WTC11 (cell line): ENCODE results near the gene ARHGAP23. TPM values are rescaled to one million over a fixed set of nuclear protein-coding genes. Genes with fewer than 3 reads are reported as not detected.

Experiments used
- ATAC-seq: fragments of 200-7000 bp; cut with Tn5 transposase; 2 replicates; pipeline ENCODE4 v1.10.0; 2021; ENCODE audit warnings: mild to moderate bottlenecking, moderate library complexity
- CTCF ChIA-PET: fragments of 300-600 bp; sonication (Branson Sonifier 250); formaldehyde crosslinking; loops from one replicate; lab custom pipeline; 2021; ENCODE audit warnings: antibody characterized with exemption; lab: Charles Lee
- POLR2A ChIA-PET: fragments of 350-600 bp; sonication (Branson Sonifier 250); formaldehyde crosslinking; loops from one replicate; lab custom pipeline; 2021; ENCODE audit warnings: antibody characterized with exemption; lab: Charles Lee
- DNase-seq: peaks from one replicate; pipeline ENCODE4 v3.0.0; 2021; ENCODE audit warnings: low spot score
- H3K27ac Mint-ChIP-seq: 2 replicates; pipeline ENCODE4 v1.8.0; 2021; ENCODE audit warnings: mixed read lengths
- H3K27me3 Mint-ChIP-seq: 2 replicates; pipeline ENCODE4 v1.8.0; 2021; ENCODE audit warnings: low read depth, mild to moderate bottlenecking, moderate library complexity, mixed read lengths
- H3K36me3 Mint-ChIP-seq: 2 replicates; pipeline ENCODE4 v1.8.0; 2021; ENCODE audit warnings: mixed read lengths
- H3K4me1 Mint-ChIP-seq: 2 replicates; pipeline ENCODE4 v1.8.0; 2022; ENCODE audit warnings: mixed read lengths
- H3K4me3 Mint-ChIP-seq: 2 replicates; pipeline ENCODE4 v1.8.0; 2021; ENCODE audit warnings: mild to moderate bottlenecking, moderate library complexity, mixed read lengths
- H3K9me3 Mint-ChIP-seq: 2 replicates; pipeline ENCODE4 v1.8.0; 2021; ENCODE audit warnings: mixed read lengths
- AR ChIP-seq: fragments of 250-450 bp; sonication (Bioruptor Pico); IDR thresholded peaks from 2 replicates; pipeline ENCODE4 v1.9.0; 2021; ENCODE audit warnings: mild to moderate bottlenecking
- ATF3 ChIP-seq: sonication (generic); formaldehyde crosslinking; conservative IDR thresholded peaks from 2 replicates; pipeline ENCODE4 v1.8.1; 2022; ENCODE audit warnings: mild to moderate bottlenecking, missing genetic modification reagents
- ESRRA ChIP-seq: sonication (generic); formaldehyde crosslinking; IDR thresholded peaks from 2 replicates; pipeline ENCODE4 v1.8.1; 2022; ENCODE audit warnings: mild to moderate bottlenecking, missing genetic modification reagents, borderline replicate concordance
- HMGA2 ChIP-seq: fragments of 250-450 bp; sonication (Bioruptor Pico); IDR thresholded peaks from 2 replicates; pipeline ENCODE4 v1.4.0; 2021; ENCODE audit warnings: mild to moderate bottlenecking, moderate library complexity
- NR1H2 ChIP-seq: sonication (generic); formaldehyde crosslinking; IDR thresholded peaks from 2 replicates; pipeline ENCODE4 v1.9.0; 2021; ENCODE audit warnings: mild to moderate bottlenecking, moderate library complexity, missing genetic modification reagents
- OVOL2 ChIP-seq: fragments of 250-450 bp; sonication (Bioruptor Pico); IDR thresholded peaks from 2 replicates; pipeline ENCODE4 v1.9.0; 2021; ENCODE audit warnings: mild to moderate bottlenecking, borderline replicate concordance
- STAT6 ChIP-seq: sonication (generic); formaldehyde crosslinking; conservative IDR thresholded peaks from 2 replicates; pipeline ENCODE4 v1.8.1; 2023; ENCODE audit warnings: mild to moderate bottlenecking, low read depth, missing genetic modification reagents, moderate library complexity
- USF1 ChIP-seq: sonication (generic); formaldehyde crosslinking; IDR thresholded peaks from 2 replicates; pipeline ENCODE4 v1.8.0; 2022; ENCODE audit warnings: mild to moderate bottlenecking, missing genetic modification reagents
- ZBTB43 ChIP-seq: sonication (generic); formaldehyde crosslinking; IDR thresholded peaks from 2 replicates; pipeline ENCODE4 v1.8.1; 2023; ENCODE audit warnings: mild to moderate bottlenecking, missing genetic modification reagents
- ZNF232 ChIP-seq: sonication (generic); formaldehyde crosslinking; IDR thresholded peaks from 2 replicates; pipeline ENCODE4 v1.8.0; 2022; ENCODE audit warnings: mild to moderate bottlenecking, missing genetic modification reagents
- ZNF416 ChIP-seq: fragments of 250-450 bp; sonication (Bioruptor Pico); IDR thresholded peaks from 2 replicates; pipeline ENCODE4 v1.9.0; 2021; ENCODE audit warnings: mild to moderate bottlenecking, inconsistent platforms
- ZNF512 ChIP-seq: sonication (generic); formaldehyde crosslinking; IDR thresholded peaks from 2 replicates; pipeline ENCODE4 v1.8.1; 2022; ENCODE audit warnings: missing genetic modification reagents, borderline replicate concordance
- total RNA-seq: library from RNA; stranded (reverse); gene quantifications from 3 replicates; pipeline ENCODE4 v1.2.3, GENCODE V29; 2021

Gene ARHGAP23
- total RNA-seq, 1 experiment from 2014 or later: 66.0 TPM

GRCh38 chr17:38532451-38532850 lies 104.2 kb downstream of the ARHGAP23 start:
- Mint-ChIP-seq H3K4me3 (no peak overlapping the region), H3K4me1 (peaks cover 33% of the 10 kb centered on the region), H3K9me3 (no peaks in the 10 kb centered on the region), H3K27me3 (peaks cover 64% of the 10 kb centered on the region), H3K27ac (no peak overlapping the region), H3K36me3 (no peaks in the 10 kb centered on the region)
- DNase-seq (no peak), ATAC-seq (no peak)
- ChIA-PET CTCF (interaction anchor here (0.6 to 19.6 kb wide), 3 partner anchors 24 to 62 kb away, joined by 4 to 341 read pairs (median 10); no protein-coding TSS in a partner anchor), POLR2A (interaction anchor here (0.5 kb wide), 1 partner anchor 112 kb away, joined by 3 read pairs; no protein-coding TSS in a partner anchor)
- TF ChIP-seq ESRRA (CRISPR knock-in tag): no peak
- no peak for TF ChIP-seq USF1 (CRISPR knock-in tag)
- TF ChIP-seq OVOL2 (CRISPR knock-in tag): no peak
- TF ChIP-seq ZBTB43 (CRISPR knock-in tag): no peak
- no peak for TF ChIP-seq ZNF416 (CRISPR knock-in tag)
- TF ChIP-seq AR: no peak
- TF ChIP-seq ZNF232 (CRISPR knock-in tag): no peak
- no peak for TF ChIP-seq ATF3 (CRISPR knock-in tag)
- no peak for TF ChIP-seq STAT6

- TF ChIP-seq HMGA2 (CRISPR knock-in tag) (no peak), NR1H2 (no peak), ZNF512 (no peak)
- CTCF ChIA-PET: interaction anchor here (3.0 to 19.6 kb wide), 3 partner anchors 24 to 135 kb away, joined by 10 to 341 read pairs (median 31); no protein-coding TSS in a partner anchor
Observed at GRCh38 chr17:38533241-38533640, 105.0 kb downstream of the ARHGAP23 start.

More at GRCh38 chr17:38533241-38533640, 105.0 kb downstream of the ARHGAP23 start:
- ATAC-seq: no peak
- POLR2A ChIA-PET: interaction anchor here (0.6 kb wide), 1 partner anchor 116 kb away, joined by 3 read pairs; no protein-coding TSS in a partner anchor
- DNase-seq: no peak
- Mint-ChIP-seq H3K4me1 (peaks cover 33% of the 10 kb centered on the region), H3K27me3 (peaks cover 59% of the 10 kb centered on the region), H3K36me3 (no peaks in the 10 kb centered on the region), H3K27ac (no peak overlapping the region), H3K9me3 (no peaks in the 10 kb centered on the region), H3K4me3 (no peak overlapping the region)
